Activated T-helper 1 cell treated with anti-CD3 and anti-CD28 coated beads, Interleukin-2, amount 50 U/mL, for 16 hours (primary cell): Measurements from ENCODE around the gene MRAS.

Source experiments
- DNase-seq, 2 donors: peaks; one replicate each; pipeline ENCODE4 v3.0.0-alpha.2; 2020; ENCODE audit warnings: low read depth in 1 of 2, low spot score in 1 of 2

MRAS gene

DNA sequence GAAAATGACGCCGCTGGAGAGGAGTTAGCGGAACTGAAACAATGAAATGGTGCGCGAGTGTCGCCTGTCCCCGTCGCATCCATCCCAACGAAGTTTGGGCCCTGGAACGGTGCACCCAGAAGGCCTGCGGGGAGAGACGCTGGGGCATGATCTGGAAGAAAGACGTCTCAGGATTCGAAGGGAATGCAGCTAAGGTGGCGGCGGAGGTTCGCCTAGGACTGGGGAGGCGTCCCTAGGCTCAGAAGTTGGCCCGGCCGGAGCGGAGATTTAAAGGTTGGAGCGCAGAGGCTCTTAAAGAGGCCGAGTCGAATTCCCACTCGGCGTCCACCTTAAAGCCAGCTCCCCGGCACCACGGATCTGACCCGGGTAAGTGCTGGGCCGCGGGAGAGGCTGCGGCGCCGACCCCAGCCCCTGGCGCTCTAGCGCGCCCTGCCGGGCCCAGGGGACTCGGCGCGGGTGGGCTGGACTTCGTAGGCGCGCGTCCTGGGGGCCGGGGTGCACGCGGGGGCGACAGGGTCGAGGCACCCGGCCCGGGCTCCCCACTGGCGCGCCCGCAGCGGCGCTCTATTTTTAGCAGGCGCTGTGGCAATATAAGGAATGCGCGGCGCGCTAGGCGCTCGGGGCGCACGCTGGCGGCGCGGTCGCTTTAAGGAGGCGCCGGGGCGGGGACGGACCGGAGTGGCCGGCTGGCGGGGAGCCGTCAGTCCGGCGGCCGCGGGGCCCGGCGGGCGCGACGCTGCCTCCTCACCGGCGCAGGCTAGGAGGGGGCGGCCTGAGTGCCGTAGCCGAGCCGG is at the start of gene MRAS:
TSS of gene MRAS (plus strand) at position 620 of the 794 bp plus-strand sequence. CDS start 24,305 bp downstream, outside the sequence.
- no peak for DNase-seq

DNA sequence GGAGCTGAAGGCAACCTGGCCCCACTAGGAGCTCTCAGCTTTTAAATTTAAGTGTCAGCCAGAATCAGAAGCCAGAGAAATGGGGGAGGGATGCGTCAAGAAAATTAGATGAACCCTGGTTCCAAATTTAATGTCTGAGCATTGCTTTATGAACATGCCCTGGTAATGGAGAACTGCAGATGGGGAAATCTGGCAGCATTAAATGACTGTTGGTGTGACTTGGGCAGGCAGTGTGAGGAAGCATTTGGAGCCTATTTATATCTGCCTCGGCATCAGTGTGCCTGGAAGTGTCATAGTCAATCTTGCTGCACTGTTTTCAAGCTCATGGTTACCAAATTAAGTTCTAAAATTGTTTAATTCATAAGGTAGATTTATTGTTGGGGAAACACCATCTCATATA is 47.7 kb upstream of the MRAS start:
- DNase-seq: no peak

- no peak for DNase-seq
Measured at GRCh38 chr3:138303474-138303873, 44.9 kb upstream of the MRAS start.

GRCh38 chr3:138307899-138308298 is 40.5 kb upstream of the MRAS start:
- no peak for DNase-seq

GRCh38 chr3:138308783-138309182 is 39.6 kb upstream of the MRAS start:
- DNase-seq: no peak

DNA sequence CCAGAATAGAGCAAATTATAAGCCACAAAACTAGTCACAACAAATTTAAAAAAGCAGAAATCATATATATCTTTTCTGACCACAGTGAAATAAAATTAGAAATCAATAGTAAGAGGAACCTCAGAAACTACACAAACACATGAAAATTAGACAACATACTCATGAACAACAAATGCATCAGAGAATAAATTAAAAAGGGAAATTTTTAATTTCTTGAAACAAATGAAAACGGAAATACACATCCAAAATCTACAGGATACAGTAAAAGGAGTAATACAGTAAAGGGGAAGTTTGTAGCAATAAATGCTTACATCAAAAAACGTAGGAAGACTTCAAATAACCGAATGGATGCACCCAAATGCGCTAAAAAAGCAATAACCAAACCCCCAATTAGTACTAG is 37.9 kb upstream of the MRAS start:
- DNase-seq: no peak

DNA sequence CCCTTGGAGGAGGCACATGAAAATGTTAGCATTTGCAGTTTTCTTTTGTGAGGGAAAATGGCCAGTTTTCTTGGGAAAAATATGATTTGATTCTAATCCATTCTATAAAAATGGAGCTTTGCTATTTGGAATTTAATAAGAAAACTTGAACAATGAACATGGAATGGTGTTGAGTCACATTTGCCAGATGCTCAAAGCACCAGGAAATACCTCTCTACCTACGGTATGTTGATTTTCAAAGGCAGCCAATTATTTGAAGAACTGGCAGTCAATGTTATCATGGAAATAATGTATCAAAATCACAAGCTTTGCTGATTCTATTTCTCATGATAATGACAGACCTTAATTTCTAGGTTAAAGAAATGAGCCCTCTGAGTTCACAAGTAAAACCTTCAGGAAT is 33.6 kb upstream of the MRAS start:
- no peak for DNase-seq

- DNase-seq: no peak
Measured at GRCh38 chr3:138317687-138318086, 30.7 kb upstream of the MRAS start.

DNA sequence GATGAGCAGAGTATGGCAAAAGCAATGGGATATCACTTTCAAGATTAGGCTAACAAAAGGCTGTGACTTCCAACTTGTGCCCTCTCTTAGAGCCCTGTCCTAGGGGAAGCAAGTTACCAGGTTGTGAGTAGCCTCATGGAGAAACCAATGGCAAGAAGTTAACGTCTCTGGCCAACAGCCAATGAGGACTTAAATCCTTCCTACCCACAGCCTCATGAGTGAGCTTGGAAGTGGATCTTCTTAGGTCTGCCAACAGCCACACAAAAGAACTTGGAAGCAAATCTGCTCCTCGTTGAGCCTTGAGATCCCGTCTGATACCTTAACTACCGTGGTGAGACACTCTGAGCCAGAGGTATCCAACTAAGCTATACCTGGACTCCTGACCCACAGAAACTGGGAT is 24.4 kb upstream of the MRAS start:
- no peak for DNase-seq

DNA sequence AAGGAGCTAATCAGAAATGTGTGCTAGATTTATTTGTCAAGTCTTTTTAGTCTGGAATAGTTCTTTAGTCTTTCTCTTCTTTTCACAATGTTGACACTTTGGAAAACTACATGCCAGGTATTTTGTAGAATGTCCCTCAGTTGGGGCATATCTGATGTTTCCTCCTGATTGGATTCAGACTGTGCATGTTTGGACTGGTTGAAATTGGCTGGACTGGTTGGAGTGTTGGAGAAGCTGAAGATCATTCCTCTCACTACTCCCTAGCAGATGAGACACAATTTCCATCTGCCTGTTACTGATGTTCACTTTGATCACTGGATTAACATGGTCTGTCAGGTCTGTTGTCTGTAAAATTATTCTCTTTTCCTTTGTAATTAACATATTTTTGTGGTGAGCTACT is 22.4 kb upstream of the MRAS start:
- no peak for DNase-seq

GRCh38 chr3:138326866-138327595 is 21.3 kb upstream of the MRAS start:
- no peak for DNase-seq

- no peak for DNase-seq
Measured at GRCh38 chr3:138327831-138328230, 20.5 kb upstream of the MRAS start.

DNA sequence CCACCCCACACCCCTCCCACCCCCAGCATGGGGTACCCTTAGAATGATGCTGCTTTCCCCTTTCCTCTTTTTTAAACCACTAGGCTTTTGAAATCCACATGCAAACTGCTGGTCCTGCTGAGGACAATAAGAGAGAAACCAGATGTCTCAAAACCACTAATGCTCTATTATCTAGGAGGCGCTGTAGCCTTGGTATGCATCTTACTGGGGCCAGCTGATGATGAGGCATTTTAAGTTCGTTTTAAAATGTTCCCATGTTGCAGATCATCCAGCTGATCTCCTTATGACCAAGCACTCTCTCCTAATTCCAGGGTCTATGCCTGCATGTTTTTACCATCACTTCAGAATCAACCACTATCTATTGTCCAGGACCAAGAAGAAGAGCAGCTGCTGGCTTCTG is 20.0 kb upstream of the MRAS start:
- DNase-seq: no peak

GRCh38 chr3:138329127-138329983 is 19.0 kb upstream of the MRAS start, which contains the start of gene NME9:
Gene NME9, minus strand, starts transcription at chr3:138329851. Its CDS starts 516 bp downstream, at chr3:138329335.
- DNase-seq: peak; percentile 74 to 78

DNA sequence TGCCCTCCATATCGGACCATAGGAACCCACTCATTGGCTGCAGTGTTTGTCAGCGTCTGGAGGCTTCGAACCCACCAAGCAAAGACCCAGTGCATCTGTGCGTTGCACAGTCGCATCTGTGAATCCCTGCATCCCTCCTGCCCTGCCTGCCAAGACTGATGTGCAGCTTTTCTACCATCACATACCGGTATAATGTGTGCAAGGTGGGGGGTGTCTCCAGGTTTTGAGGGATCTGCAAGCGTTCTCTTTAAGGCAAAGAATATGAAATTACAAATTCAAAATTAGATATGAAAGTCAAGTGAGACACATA is 18.4 kb upstream of the MRAS start:
- DNase-seq: no peak

DNA sequence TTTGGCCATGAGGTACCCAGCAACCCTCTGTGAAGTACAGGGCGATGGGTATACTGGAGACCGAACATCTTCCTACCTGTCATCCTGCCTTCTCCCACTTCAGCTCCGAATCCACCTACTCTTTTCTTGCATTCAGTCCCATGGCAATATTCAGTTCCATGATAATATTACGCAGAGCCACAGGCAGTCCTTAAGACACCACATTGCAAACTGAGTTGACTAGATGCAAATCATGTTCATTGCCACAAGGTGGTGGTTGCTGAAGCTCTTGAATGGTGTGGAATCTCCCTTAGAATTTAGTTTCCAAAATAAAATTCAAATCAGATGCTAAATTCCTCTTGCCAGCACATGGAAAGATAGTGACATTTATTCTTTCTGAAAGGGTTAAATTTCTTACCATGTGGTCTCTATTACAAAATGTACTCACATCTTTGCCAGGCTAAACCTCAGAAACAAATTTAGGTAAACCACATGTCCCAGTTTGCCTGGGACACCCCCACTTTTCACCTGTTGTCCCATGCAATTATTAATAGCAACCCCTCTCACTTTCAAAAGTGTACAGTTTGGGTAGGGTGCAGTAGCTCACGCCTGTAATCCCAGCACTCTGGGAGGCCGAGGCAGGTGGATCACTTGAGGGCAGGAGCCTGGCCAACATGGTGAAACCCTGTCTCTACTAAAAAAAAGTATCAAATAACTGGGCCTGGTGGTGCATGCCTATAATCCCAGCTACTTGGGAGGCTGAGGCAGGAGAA is 17.1 kb upstream of the MRAS start:
- DNase-seq: no peak

DNA sequence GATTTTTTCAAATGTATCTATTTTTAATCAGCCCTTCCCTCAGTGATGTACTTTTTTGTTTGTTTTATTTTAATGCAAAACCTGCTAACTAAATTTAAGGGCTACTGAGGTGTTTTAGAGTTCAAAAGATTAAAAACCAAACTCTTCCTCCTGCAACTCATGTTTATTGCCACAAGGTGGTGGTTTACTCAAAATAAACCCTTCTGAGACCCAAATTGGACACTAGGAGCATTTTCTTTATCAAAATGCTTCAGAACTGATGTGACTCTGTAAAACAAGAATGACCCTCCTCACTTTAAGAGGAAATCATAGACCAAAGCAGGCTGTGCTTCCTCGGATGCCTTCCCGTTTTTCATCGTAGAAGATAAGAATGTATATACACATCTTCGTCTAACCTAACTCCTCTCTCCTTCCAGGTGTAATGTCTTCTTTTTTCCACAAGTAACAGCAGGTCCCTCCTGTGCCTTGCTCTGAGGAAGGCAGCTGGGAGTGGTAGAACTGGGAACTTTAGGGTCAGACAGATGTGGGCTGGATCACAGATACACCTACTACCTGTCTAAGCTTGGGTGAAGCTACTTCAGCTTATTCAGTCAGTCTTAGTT is 15.8 kb upstream of the MRAS start:
- DNase-seq: no peak

GRCh38 chr3:138334608-138335007 is 13.8 kb upstream of the MRAS start:
- no peak for DNase-seq

- no peak for DNase-seq
Measured at GRCh38 chr3:138336454-138336999, 11.9 kb upstream of the MRAS start.

- DNase-seq: no peak
Measured at GRCh38 chr3:138338244-138338643, 10.1 kb upstream of the MRAS start.
